ENCODE results near the gene OR7C2.
"Not testable (repeated sequence)": the region's sequence is repeated elsewhere in the genome, so short reads cannot be mapped to it uniquely, and the experiment has no call there.

Gene OR7C2

GRCh38 chr19:14941189-14941588, at the start of gene OR7C2:
TSS of gene OR7C2 (plus strand) at chr19:14941489. CDS start at chr19:14941489, 0 bp downstream.
- no peak for DNase-seq (ENCODE audit: low read depth, low spot score)

DNA sequence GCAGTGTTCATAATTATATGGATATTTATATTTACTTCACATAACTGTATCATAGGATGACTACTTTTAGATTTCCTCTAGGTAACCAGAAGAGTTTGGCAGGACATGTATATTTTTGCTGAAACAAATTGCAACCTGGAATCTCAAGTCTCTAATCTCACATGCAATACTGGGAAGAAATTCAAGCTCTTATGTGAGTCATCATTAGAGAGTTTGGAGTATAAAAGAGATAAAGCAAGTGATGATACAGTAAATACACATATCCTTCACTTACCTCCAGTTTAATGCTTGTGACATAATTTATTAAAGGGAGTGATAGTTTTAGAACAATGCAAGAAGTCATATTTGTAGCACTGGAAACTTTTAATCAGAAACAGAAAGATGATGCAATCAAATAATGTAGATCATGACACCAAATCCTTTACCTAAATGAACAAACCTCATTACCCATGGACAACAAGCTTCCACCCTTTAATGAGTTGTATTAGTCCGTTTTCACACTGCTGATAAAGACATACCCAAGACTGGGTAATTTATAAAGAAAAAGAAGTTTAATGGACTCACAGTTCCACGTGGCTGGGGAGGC, 39.5 kb upstream of the OR7C2 start:
- DNase-seq (ENCODE audit: low read depth, low spot score) = no peak

DNA sequence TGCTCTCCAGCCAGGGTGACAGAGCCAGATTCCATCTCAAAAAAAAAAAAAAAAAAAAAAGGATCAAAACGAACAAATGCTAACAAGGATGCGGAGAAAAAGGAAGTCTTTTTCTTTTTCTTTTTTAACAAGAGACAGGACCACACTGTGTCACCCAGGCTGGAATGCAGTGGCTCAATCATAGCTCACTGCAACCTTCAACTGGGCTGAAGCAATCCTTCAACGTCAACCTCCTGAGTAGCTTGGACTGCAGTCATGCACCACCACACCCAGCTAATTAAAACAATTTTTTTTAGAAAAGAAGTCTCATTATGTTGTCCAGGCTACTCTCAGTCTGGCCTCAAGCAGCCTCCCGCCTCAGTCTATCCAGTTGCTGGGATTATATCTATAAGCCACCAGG, 34.6 kb upstream of the OR7C2 start:
- no peak for DNase-seq (ENCODE audit: low read depth, low spot score)

DNA sequence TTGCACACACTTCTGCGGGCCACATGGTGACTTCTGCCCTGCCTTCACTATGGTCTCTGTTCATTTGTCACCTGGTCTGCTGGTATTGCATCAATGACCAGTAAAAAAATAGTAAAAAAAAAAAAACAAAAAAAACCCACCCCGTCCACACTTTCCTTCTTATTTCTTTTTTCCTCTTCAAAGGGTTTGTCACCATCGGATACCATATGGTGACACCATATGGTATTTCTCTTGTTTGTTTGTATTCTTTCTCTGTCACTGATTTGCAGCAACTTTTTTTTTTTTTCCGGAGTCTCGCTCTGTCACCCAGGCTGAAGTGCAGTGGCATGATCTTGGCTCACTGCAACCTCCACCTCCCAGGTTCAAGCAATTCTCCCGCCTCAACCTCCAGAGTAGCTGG, 26.2 kb upstream of the OR7C2 start:
- no peak for DNase-seq (ENCODE audit: low read depth, low spot score)

- DNase-seq (ENCODE audit: low read depth, low spot score) = no peak
Observed at GRCh38 chr19:14916848-14917247, 24.4 kb upstream of the OR7C2 start.

GRCh38 chr19:14933506-14933905, 7.8 kb upstream of the OR7C2 start:
- DNase-seq (ENCODE audit: low read depth, low spot score) = no peak

GRCh38 chr19:14940266-14940665, 1.0 kb upstream of the OR7C2 start:
- no peak for DNase-seq (ENCODE audit: low read depth, low spot score)

GRCh38 chr19:14943601-14944000, 2.3 kb downstream of the OR7C2 start:
- DNase-seq (ENCODE audit: low read depth, low spot score) = no peak

DNA sequence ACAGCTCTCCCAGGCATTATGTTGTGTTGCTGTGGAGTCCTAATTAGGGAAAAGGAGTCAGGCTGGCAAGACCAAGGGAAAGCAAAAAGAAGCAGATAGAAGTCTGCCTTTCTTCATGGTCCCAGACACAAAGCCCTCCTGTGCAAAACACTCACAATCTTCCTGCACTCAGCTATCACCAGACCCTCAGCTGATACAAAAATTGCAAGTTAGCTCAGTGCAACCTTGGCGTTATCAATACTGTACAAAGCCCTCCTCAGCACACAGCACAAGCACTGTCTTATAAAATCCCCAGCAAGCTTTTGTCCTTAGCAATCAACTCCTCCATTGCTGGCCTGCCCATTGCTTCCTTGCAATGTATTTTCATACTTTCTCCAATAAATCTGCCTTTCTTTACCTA, 3.2 kb downstream of the OR7C2 start:
- DNase-seq (ENCODE audit: low read depth, low spot score) = no peak

DNA sequence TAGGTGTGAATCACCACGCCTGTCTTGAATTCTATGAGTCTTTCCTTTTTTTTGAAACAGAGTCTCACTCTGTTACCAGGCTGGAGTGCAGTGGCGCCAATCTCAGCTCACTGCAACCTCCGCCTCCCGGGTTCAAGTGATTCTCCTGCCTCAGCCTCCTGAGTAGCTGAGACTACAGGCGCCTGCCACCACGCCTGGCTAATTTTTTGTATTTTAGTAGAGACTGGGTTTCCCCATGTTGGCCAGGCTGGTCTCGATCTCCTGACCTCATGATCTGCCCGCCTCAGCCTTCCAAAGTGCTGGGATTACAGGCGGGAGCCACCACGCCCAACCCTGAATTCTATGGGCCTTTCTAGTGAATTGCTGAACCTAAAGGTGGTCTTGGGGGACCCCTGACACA, 8.1 kb downstream of the OR7C2 start:
- DNase-seq (ENCODE audit: low read depth, low spot score) = not testable (repeated sequence)

DNA sequence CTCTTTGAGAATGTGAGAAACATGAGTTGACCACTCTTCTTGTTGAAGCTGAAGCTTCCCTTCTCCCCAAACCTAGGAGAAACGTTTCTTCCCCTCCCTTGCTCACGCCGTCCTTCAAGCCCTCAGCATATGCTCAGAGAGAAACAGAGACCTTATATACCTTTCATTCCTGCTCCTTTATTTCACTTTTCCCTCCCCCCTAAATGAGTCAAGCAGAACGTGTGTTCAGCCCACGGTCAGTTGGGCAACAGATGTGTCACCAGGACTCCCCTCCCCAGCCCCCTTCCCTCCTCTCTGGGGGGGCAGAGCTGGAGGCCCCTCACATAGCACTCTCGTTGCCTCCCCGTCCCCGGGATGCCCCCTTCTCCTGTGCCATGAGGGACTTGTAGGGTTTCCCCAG, 8.6 kb downstream of the OR7C2 start:
- DNase-seq (ENCODE audit: low read depth, low spot score) = no peak

- DNase-seq (ENCODE audit: low read depth, low spot score) = no peak
Observed at GRCh38 chr19:14950421-14950820, 9.1 kb downstream of the OR7C2 start.

DNA sequence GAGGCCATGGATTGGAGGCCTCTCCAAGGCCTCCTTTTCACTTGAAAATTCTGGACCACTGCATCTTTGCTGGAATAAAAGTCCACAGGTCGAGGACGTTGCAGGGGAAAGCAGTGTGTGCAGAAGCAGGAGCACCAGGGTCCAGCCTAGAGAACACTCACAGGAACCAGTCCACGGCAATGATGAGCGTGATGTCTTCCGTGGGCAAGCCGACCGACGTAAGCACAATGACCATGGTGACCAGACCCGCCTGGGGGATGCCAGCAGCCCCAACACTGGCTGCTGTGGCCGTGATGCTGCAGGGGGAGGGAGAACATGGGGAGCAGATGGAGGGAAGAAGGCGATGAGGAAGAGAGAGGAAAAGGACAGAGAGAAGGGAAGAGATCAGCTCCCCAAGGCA, 11.5 kb downstream of the OR7C2 start:
- DNase-seq (ENCODE audit: low read depth, low spot score) = no peak

DNA sequence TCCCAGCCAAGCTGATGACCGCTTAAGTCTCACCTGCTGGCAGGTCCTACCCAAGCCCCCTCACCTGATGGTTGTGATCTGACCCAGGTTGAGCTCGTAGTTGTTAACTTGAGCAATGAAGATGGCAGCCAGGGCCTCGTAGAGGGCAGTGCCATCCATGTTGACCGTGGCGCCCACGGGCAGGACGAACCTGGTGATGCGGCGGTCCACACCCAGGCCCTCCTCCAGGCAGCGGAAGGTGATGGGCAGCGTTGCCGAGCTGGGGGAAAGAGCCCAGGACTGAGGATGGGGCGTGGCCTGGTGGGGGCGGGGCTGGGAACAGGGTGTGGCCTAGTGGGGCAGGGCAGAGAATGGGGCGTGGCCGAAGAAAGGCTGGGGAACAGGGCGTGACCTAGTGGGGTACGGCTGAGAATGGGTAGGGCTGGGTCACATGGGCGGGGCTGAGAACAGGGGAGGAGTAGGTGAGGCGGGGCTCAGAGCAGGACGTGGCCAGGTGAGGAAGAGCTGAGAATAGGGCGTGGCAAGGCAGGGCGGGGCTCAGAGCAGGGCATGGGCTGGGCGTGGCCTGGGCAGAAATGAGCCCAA, 12.9 kb downstream of the OR7C2 start:
- DNase-seq (ENCODE audit: low read depth, low spot score) = no peak

DNA sequence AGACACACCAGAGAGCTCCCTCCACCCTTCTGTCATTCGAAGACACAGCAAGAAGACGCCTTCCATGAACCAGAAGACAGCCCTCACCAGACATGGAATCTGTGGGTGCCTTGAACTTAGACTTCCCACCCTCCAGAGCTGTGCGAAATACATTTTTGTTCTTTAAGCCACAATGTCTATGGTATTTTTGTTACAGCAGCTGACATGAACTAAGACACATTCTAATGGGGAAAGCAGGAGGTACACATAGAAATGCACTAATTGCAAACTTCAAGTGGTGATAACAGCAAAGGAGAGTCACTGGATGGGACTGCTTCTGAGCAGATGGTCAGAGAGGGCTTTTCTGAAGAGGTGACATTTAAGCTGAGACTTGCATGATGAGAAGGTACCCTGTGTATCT, 16.2 kb downstream of the OR7C2 start:
- no peak for DNase-seq (ENCODE audit: low read depth, low spot score)

GRCh38 chr19:14959263-14959662, 18.0 kb downstream of the OR7C2 start:
- no peak for DNase-seq (ENCODE audit: low read depth, low spot score)

DNA sequence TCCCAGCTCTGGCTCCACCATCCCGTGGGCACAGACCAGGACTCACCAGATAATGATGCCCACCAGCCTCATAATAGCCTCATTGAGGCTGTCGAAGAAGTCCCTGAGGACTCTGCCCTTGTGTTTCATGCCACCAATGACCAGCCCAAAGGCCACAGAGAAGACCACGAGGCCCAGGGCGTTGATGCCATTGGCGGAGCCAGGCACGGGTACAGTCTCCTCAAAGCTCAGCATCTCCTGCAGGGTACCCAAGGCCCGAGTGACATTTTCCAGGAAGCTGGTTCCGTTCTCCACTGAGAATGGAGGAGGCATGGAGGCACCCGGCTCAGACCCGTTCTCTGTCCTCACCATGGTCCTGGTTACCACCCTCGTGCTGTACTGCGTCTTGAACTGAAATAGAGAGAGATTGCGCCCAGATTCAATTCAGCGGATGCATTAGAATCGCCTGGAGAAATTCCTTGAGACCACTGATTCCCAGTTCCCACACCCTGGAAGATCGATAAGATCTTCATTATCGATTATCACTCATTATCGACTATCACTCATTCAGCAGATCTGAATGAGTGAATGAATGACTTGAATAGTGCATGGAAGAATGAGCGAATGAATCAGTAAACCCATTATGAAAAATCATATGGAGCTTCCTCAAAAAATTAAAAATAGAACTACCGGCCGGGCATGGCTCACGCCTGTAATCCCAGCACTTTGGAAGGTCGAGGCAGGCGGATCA, 20.8 kb downstream of the OR7C2 start:
- DNase-seq (ENCODE audit: low read depth, low spot score) = no peak

DNA sequence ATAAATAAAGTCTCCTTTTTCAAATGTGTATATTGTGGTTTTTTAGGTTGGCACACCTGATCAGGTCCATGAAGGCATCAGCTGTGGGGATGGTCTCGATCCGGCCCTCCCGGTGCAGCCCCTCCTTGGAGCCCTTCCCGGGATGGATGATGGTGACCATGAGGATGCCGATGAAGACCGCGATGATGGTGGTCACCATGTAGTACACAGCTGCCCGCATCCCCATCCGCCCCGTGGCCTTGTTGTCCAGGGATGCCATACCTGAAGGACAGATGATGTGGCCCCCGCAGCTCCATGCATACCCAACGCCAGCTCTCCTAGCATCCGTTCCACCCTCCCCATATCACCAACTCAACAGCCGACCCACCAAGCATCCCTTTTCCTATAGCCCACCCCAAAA, 27.0 kb downstream of the OR7C2 start:
- no peak for DNase-seq (ENCODE audit: low read depth, low spot score)

- no peak for DNase-seq (ENCODE audit: low read depth, low spot score)
Observed at GRCh38 chr19:14971474-14971873, 30.2 kb downstream of the OR7C2 start.

- no peak for DNase-seq (ENCODE audit: low read depth, low spot score)
Observed at GRCh38 chr19:14972676-14973075, 31.4 kb downstream of the OR7C2 start.

DNA sequence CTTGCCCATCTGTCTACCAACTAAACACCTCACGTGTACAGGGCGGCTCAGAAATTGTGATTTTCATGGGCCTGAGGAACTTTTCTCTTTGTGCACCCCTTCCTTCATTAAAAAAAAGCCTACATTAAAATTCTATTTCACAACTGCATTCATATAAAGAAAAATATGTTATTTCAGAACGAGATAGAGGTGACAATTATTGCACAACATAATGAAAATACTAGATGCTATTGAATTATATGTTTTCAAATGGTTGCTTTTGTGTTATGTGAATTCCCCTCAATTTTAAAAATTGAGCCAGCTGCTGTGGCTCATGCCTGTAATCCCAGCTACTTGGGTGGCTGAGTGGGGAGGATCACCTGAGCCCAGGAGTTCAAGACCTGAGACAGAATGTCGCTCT, 33.2 kb downstream of the OR7C2 start:
- DNase-seq (ENCODE audit: low read depth, low spot score) = no peak

GRCh38 chr19:14977128-14977527, 35.8 kb downstream of the OR7C2 start:
- no peak for DNase-seq (ENCODE audit: low read depth, low spot score)

GRCh38 chr19:14978161-14978776, 37.0 kb downstream of the OR7C2 start:
- no peak for DNase-seq (ENCODE audit: low read depth, low spot score)

Data from activated CD4-positive, CD25-positive, alpha-beta regulatory T cell treated with anti-CD3 and anti-CD28 coated beads, Interleukin-2, amount 50 U/mL, for 16 hours (primary cell).